AG10803 (cell line): ENCODE measurements around the gene PTCRA.
"Not testable (repeated sequence)": the region's sequence is repeated elsewhere in the genome, so short reads cannot be mapped to it uniquely, and the experiment has no call there.

ENCODE experiments used
- DNase-seq: peaks from one replicate; pipeline ENCODE4 v3.0.0; 2010; ENCODE audit warnings: low read depth
- H3K4me3 ChIP-seq: 2 replicates; pipeline ENCODE4 v1.5.1; 2011; ENCODE audit warnings: mild to moderate bottlenecking, low read length, control low read depth
- TF ChIP-seq, protein P1 (sequence below): conservative IDR thresholded peaks from 2 replicates; pipeline ENCODE4 v1.5.1; 2011; ENCODE audit warnings: mild to moderate bottlenecking, low read length, control low read depth, inconsistent platforms

Gene PTCRA

DNA sequence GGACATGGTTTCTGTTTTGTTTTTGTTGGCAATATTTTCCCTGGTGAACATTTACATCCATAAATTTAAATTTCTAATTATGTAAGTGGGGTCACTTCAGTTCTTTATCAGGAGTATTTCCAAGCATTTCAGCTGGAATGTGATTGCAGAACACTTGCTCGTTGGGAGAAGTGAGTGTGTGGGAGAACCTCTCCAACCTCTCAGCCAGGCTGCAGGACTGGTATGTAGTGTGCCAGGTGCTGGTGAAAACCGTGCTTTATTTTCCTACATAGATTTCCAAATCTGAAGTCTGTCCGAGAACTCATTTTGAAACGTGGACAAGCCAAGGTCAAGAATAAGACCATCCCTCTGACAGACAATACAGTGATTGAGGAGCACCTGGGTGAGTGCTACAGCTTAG lies 30.2 kb upstream of the PTCRA start:
- DNase-seq = no peak
- no peak overlapping the region for H3K4me3 ChIP-seq
- TF ChIP-seq, protein P1, sequence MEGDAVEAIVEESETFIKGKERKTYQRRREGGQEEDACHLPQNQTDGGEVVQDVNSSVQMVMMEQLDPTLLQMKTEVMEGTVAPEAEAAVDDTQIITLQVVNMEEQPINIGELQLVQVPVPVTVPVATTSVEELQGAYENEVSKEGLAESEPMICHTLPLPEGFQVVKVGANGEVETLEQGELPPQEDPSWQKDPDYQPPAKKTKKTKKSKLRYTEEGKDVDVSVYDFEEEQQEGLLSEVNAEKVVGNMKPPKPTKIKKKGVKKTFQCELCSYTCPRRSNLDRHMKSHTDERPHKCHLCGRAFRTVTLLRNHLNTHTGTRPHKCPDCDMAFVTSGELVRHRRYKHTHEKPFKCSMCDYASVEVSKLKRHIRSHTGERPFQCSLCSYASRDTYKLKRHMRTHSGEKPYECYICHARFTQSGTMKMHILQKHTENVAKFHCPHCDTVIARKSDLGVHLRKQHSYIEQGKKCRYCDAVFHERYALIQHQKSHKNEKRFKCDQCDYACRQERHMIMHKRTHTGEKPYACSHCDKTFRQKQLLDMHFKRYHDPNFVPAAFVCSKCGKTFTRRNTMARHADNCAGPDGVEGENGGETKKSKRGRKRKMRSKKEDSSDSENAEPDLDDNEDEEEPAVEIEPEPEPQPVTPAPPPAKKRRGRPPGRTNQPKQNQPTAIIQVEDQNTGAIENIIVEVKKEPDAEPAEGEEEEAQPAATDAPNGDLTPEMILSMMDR = no peak

DNA sequence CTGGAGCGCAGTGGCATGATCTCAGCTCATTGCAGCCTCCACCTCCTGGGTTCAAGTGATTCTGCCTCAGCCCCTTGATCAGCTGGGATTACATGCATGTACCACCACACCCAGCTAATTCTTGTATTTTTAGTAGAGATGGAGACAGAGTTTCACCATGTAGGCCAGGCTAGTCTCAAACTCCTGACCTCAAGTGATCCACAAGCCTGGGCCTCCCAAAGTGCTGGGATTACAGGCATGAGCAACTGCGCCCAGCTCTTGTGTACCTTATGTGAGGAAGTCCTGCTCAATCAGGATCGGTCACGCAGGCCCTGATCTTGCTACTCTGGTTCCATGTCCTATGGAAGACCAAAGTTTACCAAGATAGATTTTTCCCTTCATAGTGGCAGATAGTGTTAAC lies 27.7 kb upstream of the PTCRA start:
- H3K4me3 ChIP-seq, DNase-seq: not testable (repeated sequence)

DNA sequence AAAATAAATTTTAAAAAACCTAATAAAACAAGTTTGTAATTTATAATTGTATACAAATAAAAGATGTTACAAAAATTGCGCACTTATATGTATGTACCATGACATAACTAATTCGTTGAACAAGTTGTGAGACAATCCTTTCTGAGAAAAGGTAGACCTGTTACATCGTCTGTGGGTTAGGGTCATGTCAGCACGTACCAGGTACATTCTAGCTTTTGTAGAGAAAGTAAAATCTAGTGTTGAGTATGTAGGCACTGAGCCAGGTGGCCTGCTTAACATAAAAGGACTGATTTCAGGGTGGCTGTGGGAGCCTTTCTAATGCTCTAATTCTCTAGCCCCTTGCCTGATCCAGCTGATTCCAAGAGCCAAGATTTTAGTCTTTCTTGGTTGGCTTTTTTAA lies 26.0 kb upstream of the PTCRA start:
- no peak for DNase-seq
- H3K4me3 ChIP-seq = peak overlapping the region; percentile 94
- TF ChIP-seq, protein P1 = no peak

DNA sequence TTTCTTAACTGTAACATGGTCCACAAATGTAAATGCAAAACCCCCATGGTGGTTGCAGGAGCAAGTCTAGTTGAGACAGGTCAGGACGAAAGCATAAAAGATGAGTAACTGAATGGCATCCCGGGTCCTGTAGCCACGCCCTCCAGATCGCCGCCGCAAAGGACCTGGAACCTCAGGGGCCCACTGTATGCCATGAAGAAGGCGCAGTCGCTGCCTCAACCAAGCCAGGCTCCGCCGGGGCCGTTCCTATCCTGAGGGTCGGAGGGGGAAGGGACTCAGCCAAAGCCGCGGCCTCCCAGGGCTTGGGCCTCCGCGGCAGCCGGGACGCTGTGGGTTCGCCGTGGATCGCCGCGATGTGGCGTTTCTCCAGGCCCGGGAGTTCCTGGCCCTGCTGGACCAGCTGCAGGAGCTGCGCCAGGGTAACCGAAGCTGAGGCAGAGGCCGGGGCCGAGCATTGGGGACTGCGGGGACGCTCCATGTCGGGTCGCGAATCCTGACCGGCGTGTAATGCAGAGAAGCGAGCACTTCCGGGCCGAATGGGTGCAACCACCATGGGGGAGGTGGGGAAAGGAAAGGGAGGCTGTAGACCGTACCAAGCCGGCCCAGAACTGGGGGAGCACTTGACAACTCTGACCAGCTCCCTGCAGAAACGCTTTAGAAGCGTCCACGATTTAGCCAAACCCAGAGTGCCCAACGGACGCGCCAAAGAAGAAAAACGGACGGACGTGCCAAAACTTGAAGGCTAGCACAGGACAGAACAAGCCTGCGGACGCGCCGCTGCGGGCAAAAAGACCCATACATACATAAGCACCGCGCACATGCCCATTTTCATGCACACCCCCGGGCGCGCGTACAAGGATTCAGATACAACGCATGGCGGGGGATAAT lies 25.3 kb upstream of the PTCRA start:
- DNase-seq = peak; percentile 98
- H3K4me3 ChIP-seq = peak overlapping the region; percentile 94
- TF ChIP-seq, protein P1 = no peak

DNA sequence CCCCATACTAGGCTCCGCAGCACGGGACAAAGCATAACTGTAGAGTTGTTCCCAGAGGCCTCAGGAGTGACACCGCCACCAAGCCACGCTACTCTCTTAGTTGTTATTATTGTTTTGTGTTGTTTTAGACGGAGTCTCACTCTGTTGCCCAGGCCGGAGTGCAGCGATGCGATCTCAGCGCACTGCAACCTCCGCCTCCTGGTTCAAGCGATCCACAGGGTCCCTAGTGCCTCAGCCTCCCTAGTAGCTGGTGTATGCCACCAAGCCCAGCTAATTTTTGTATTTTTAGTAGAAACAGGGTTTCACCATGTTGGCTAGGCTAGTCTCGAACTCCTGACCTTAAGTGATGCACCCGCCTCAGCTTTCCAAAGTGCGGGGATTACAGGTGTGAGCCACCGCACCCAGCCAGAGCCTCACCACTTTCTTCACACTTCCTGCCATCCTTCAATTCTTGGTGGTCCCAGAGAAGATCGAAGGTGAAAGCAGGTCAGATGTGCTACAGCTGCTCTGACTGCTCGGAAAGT lies 24.6 kb upstream of the PTCRA start:
- TF ChIP-seq, protein P1 = no peak
- no peak for DNase-seq
- peak overlapping the region; percentile 94 for H3K4me3 ChIP-seq

DNA sequence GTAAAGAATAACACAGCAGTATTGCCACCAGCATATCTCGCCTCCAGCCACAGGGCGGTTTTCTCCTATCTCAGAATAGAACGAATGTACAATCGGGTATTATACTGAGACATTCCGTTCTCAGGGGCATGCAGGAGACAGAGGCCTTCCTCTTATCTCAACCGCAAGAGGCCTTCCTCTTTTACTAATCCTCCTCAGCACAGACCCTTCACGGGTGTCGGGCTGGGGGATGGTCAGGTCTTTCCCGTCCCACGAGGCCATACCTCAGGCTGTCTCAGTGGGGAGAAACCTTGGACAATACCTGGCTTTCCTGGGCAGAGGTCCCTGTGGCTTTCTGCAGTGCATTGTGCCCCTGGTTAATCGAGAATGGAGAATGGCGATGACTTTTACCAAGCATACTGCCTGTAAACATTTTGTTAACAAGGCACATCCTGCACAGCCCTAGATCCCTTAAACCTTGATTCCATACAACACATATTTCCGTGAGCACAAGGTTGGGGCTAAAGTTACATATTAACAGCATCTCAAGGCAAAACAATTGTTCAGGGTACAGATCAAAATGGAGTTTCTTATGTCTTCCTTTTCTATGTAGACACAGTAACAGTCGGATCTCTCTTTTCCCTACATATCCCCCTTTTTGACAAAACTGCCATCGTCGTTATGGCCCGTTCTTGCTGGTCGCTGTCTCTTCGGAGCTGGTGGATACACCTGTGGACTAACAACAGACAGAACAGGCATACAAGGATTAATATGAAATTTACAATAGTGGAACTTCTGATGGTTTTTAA lies 21.6 kb upstream of the PTCRA start:
- not testable (repeated sequence) for H3K4me3 ChIP-seq, DNase-seq

DNA sequence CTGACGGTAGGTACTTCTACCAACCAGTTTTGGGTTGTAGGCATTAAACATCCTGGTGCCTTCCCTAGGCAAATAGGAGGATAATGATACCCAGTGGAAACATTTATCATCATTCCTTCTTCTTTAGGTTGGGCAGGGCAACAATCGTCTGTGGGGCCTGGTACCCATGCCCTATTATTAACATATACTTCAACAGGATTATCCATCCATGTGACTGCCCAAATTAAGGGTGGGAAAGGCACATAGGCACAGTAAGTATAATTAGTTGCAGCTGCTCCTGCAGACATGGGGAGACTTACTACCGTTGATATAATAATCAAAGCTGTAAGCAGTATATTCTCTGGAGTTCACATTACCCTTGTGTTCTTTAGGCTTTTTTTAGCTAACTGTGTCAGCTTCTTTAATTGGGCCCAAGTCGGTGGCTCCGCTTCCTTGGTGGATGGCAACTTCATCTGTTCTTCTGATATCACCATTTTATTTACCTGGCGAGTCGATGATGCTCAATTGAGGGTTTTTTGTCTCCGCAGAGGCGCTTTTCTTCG lies 19.6 kb upstream of the PTCRA start:
- TF ChIP-seq, protein P1 = no peak
- H3K4me3 ChIP-seq = no peak overlapping the region
- DNase-seq = no peak

DNA sequence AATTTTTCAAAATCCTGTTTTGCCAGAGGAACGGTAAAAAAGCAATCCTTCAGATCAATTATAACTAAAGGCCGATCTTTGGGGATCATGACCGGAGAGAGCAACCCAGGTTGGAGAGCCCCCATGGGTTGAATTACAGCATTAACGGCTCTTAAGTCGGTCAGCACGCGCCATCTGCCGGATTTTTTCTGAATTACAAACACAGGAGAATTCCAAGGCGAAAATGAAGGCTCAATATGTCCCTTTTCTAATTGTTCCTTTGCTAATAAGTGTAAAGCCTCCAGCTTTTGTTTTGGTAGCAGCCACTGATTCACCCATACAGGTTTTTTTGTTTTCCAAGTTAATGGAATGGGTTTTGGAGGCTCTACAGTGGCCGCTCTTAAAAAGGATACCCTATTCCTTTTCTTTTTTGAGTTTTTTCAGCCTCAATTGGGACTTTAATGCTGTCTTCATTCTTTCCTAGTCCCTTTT lies 16.9 kb upstream of the PTCRA start:
- no peak overlapping the region for H3K4me3 ChIP-seq
- DNase-seq = peak; percentile 65
- TF ChIP-seq, protein P1 = peak; percentile 66
